Loucy (cell line): ENCODE results near the gene CPT1C.

ENCODE experiments used
- H2AFZ ChIP-seq: fragments of 200-600 bp; sonication (generic); 2 replicates; pipeline ENCODE4 v1.6.0; 2016; ENCODE audit warnings: antibody characterized with exemption, mild to moderate bottlenecking, low read length, moderate library complexity
- H3F3A ChIP-seq: fragments of 200-600 bp; 2 replicates; pipeline ENCODE4 v1.6.0; 2016; ENCODE audit warnings: antibody characterized with exemption, low read depth, mild to moderate bottlenecking
- H3K27me3 ChIP-seq: fragments of 200-600 bp; sonication (generic); 2 replicates; pipeline ENCODE4 v1.6.1; 2014; ENCODE audit warnings: low read length, mild to moderate bottlenecking; ENCODE audit not compliant: insufficient read depth, poor library complexity, severe bottlenecking
- H3K36me3 ChIP-seq: fragments of 200-600 bp; sonication (generic); 2 replicates; pipeline ENCODE4 v1.6.1; 2016; ENCODE audit warnings: low read length; ENCODE audit not compliant: insufficient read depth
- H3K4me1 ChIP-seq: fragments of 200-600 bp; sonication (generic); 2 replicates; pipeline ENCODE4 v1.5.1; 2014; ENCODE audit warnings: low read length, mild to moderate bottlenecking; ENCODE audit not compliant: insufficient read depth, poor library complexity, severe bottlenecking
- H3K4me2 ChIP-seq: fragments of 200-600 bp; sonication (generic); 2 replicates; pipeline ENCODE4 v1.6.0; 2014; ENCODE audit warnings: antibody characterized with exemption, low read length, low read depth, mild to moderate bottlenecking; ENCODE audit not compliant: poor library complexity, severe bottlenecking
- H3K4me3 ChIP-seq: fragments of 200-600 bp; sonication (generic); 2 replicates; pipeline ENCODE4 v1.5.1; 2014; ENCODE audit warnings: low read length, mild to moderate bottlenecking, mixed read lengths; ENCODE audit not compliant: poor library complexity, severe bottlenecking
- H3K79me2 ChIP-seq: fragments of 200-600 bp; sonication (generic); 2 replicates; pipeline ENCODE4 v1.6.1; 2014; ENCODE audit warnings: low read length; ENCODE audit not compliant: insufficient read depth
- H3K9ac ChIP-seq: fragments of 200-600 bp; sonication (generic); 2 replicates; pipeline ENCODE4 v1.6.0; 2014; ENCODE audit warnings: mild to moderate bottlenecking, low read depth, low read length, moderate library complexity; ENCODE audit not compliant: poor library complexity, severe bottlenecking
- H3K9me2 ChIP-seq: fragments of 200-600 bp; sonication (generic); replicated peaks from 2 replicates; pipeline ENCODE4 v1.6.1; 2016; ENCODE audit warnings: low read depth, low read length, mixed read lengths
- H3K9me3 ChIP-seq: fragments of 200-600 bp; sonication (generic); 2 replicates; pipeline ENCODE4 v1.6.1; 2014; ENCODE audit warnings: mild to moderate bottlenecking, antibody characterized with exemption, low read length, low read depth; ENCODE audit not compliant: insufficient read depth
- H4K20me1 ChIP-seq: fragments of 200-600 bp; sonication (generic); 2 replicates; pipeline ENCODE4 v1.6.0; 2014; ENCODE audit warnings: antibody characterized with exemption, low read length, mild to moderate bottlenecking; ENCODE audit not compliant: insufficient read depth, poor library complexity, severe bottlenecking
- CTCF ChIP-seq: fragments of 200-600 bp; sonication (generic); conservative IDR thresholded peaks from 2 replicates; pipeline ENCODE4 v1.5.1; 2014; ENCODE audit warnings: mild to moderate bottlenecking, antibody characterized with exemption, low read length
- EZH2phosphoT487 ChIP-seq: fragments of 200-600 bp; IDR thresholded peaks from 2 replicates; pipeline ENCODE4 v1.6.1; 2018; ENCODE audit warnings: antibody characterized with exemption, mild to moderate bottlenecking, moderate library complexity, borderline replicate concordance

The CPT1C gene

DNA sequence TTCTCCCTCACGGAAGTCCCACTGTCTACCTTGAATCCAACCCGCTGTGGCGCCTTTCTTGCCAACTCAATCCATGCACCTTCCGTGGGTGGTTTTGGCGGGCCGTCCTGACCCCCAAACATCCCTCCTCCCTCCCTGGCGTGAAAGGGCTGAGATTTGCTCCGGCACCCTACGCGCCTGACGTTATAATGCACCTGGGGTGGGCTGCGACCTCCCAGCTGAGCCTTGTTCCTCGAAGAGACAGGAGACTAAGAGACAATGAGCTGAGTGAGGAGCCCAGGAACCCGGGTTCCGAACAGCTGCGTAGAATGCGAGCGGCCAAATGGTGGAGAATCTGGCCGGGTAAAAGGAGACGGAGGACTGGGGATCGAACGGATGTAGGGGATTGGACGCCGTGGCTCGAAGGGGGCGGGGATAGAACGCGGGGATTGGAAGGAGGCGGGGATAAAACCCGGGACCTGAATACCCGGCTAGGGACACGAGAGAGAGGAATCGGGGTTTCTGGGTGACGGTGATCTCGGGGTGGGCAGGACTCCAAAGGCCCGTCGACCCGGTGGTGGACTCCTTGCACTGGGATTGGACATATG lies at the start of gene CPT1C:
Gene CPT1C, plus strand, starts transcription at position 461 of the 587 bp plus-strand sequence. CDS start 1,137 bp downstream, outside the sequence.
- Histone ChIP-seq H3K4me2 (no peak within 1 kb of the TSS), H4K20me1 (no peaks in the 10 kb centered on the region), H3K9me3 (no peaks in the 10 kb centered on the region), H3F3A (no peaks in the 10 kb centered on the region), H2AFZ (no peak within 1 kb of the TSS), H3K9ac (no peak within 1 kb of the TSS), H3K9me2 (no peaks in the 10 kb centered on the region), H3K79me2 (no peaks in the 10 kb centered on the region), H3K4me3 (no peak within 1 kb of the TSS), H3K4me1 (no peaks in the 10 kb centered on the region), H3K27me3 (no peaks in the 10 kb centered on the region), H3K36me3 (peaks cover 30% of the 10 kb centered on the region; the same call in 1 of the 2 replicates)
- TF ChIP-seq EZH2phosphoT487 (no peak), CTCF (no peak)

DNA sequence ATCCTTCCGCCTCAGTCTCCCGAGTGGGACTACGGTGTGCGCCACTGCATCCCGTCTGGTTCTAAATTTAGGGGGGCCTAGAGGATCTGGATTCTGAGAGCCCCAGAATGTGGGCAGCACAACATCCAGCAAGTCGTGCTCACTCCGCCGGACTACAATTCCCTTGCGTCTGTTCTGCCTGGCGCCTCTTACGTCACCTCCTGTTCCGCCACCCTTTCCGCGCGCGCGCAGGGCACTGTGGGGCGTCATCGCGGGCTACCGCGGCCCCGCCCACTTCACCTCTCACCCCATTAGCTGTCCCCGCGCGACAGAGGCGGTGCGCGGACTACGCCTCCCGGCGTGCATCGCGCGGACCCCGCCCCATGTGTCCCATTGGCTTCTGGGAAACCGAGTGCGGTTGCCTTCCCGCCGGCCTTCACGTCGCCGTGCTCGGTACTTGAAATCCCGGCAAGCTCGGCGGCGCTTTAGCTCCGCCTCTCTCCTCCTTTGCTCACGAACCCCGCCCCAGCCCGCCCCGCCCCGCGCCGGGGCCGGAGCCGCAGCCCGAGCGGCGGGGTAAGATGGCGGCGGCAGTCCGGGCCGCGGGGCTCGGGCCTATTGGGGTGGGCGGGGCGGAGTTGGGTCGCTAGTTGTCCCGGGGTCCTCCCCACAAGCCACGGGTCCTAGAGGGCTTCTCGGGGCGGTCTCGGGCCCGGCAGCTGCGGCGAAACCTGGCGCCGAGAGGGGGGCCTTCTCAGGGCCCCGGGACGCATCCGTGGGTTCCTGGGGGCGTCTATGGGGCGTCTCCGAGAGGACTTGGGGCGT lies 49.0 kb upstream of the CPT1C start, which contains the start of gene SCAF1:
Gene SCAF1, plus strand, starts transcription at position 522 of the 804 bp plus-strand sequence. CDS start 2,818 bp downstream, outside the sequence.
- H3K9me2 ChIP-seq, result no peaks in the 10 kb centered on the region
- H3K4me1 ChIP-seq, result peaks cover 32% of the 10 kb centered on the region
- peaks cover 42% of the 10 kb centered on the region for H3K79me2 ChIP-seq
- H3K27me3 ChIP-seq, result no peaks in the 10 kb centered on the region
- H3K4me3 ChIP-seq, result peak within 1 kb of the TSS; percentile 89
- H3K36me3 ChIP-seq, result peaks cover 5% of the 10 kb centered on the region; the same call in 1 of the 2 replicates
- H3K9ac ChIP-seq, result peak within 1 kb of the TSS; percentile 99
- H4K20me1 ChIP-seq, result peaks cover 21% of the 10 kb centered on the region
- TF ChIP-seq EZH2phosphoT487, result no peak
- no peak for TF ChIP-seq CTCF
- 0 out of 2 replicates have a peak, but pooled peaks cover 3% of the 10 kb centered on the region for H3F3A ChIP-seq
- H2AFZ ChIP-seq, result peak within 1 kb of the TSS; percentile 73
- H3K4me2 ChIP-seq, result peak within 1 kb of the TSS; percentile 89
- no peaks in the 10 kb centered on the region for H3K9me3 ChIP-seq

DNA sequence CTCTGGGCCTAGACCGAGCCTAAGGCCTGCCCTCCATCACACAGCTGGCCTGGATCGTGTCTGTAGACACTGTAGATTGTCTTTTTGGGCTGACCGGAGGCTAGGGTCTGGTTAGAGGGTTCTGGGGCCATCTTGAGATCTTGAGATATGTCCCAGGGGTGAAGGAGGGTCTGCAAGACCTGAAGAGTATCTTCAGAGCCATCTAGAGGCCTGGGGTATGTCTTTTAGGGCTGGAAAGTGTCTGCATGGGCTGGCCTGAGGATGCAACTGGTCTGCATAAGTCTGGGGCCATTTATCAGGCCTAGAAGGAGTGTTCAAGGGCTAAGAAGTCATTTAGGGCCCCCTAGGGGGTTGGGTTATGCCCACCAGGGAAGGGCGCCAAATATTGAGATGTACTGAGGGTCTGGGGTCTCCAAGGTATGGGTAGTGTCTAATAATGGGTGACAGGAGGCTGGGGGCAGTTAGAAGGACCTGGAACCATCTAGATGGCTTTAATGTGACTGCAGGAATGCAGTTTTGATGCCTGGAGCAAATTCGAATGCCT lies 48.4 kb upstream of the CPT1C start:
- Histone ChIP-seq H3K79me2 (peaks cover 42% of the 10 kb centered on the region), H3K4me1 (peaks cover 31% of the 10 kb centered on the region), H2AFZ (peak overlapping the region; percentile 73), H3K4me3 (peak overlapping the region; percentile 89), H3K9me2 (no peaks in the 10 kb centered on the region), H3K9ac (peak overlapping the region; percentile 99), H3K9me3 (no peaks in the 10 kb centered on the region), H4K20me1 (peaks cover 21% of the 10 kb centered on the region), H3K27me3 (no peaks in the 10 kb centered on the region), H3F3A (0 out of 2 replicates have a peak, but pooled peaks cover 3% of the 10 kb centered on the region), H3K36me3 (peaks cover 5% of the 10 kb centered on the region; the same call in 1 of the 2 replicates), H3K4me2 (peak overlapping the region; percentile 89)
- TF ChIP-seq EZH2phosphoT487, result no peak
- TF ChIP-seq CTCF, result no peak; the same call in 1 of the 2 replicates
